Kidney (tissue), 22 donors: ENCODE data around the gene KIF19. TPM values are rescaled to one million over a fixed set of nuclear protein-coding genes. Genes with fewer than 3 reads are reported as not detected.
"Not testable (repeated sequence)": the region's sequence is repeated elsewhere in the genome, so short reads cannot be mapped to it uniquely, and the experiment has no call there.

Experiments used
- DNase-seq, 5 donors: peaks; one replicate each; pipeline ENCODE4 v3.0.0-alpha.2; 2013 to 2020
- FAIRE-seq: peaks from 2 replicates; lab custom pipeline; 2012; peaks lifted over from hg19 to GRCh38; lab: Jason Lieb, UNC
- H3K27ac ChIP-seq, 2 donors: one replicate each; pipeline ENCODE4 v1.7.0; 2013; ENCODE audit warnings: low read depth in 2 of 2, low read length in 2 of 2, inconsistent platforms in 1 of 2
- H3K27me3 ChIP-seq: one replicate; pipeline ENCODE4 v1.7.1; 2013; ENCODE audit warnings: low read length, inconsistent platforms; ENCODE audit not compliant: control insufficient read depth, insufficient read depth
- H3K36me3 ChIP-seq, 3 donors: one replicate each; pipeline versions ENCODE4 v1.7.0 to v1.7.1; 2013; ENCODE audit warnings: low read length in 3 of 3, control low read depth in 1 of 3, inconsistent platforms in 1 of 3; ENCODE audit not compliant: insufficient read depth in 3 of 3, control insufficient read depth in 2 of 3
- H3K4me1 ChIP-seq, 3 donors: one replicate each; pipeline versions ENCODE4 v1.7.0 to v1.7.1; 2013; ENCODE audit warnings: low read length in 3 of 3, inconsistent platforms in 1 of 3, low read depth in 1 of 3; ENCODE audit not compliant: control insufficient read depth in 2 of 3, insufficient read depth in 2 of 3
- H3K4me3 ChIP-seq, 3 donors: one replicate each; pipeline versions ENCODE4 v1.7.0 to v1.8.1; 2013; ENCODE audit warnings: low read length in 3 of 3, control low read depth in 1 of 3, inconsistent platforms in 1 of 3
- H3K9ac ChIP-seq, 3 donors: one replicate each; pipeline versions ENCODE4 v1.7.0 to v1.7.1; 2013; ENCODE audit warnings: low read length in 3 of 3, control low read depth in 1 of 3, inconsistent platforms in 1 of 3
- H3K9me3 ChIP-seq, 3 donors: one replicate each; pipeline versions ENCODE4 v1.7.0 to v1.7.1; 2013; ENCODE audit warnings: low read length in 3 of 3, control low read depth in 1 of 3, inconsistent platforms in 1 of 3; ENCODE audit not compliant: control insufficient read depth in 2 of 3, insufficient read depth in 1 of 3
- intact Hi-C: fragments of 100-400 bp; cut with DNase I; formaldehyde crosslinking; loops from one replicate; pipeline ENCODE4 v1.11.1; 2022
- long read RNA-seq, 10 donors: library from polyadenylated mRNA in 1 of 10; unstranded in 1 of 10; transcript quantifications; one replicate each; pipeline ENCODE4 v2.0.0 and lab custom pipeline, GENCODE V29; 2021 to 2026
- polyA plus RNA-seq: library from polyadenylated mRNA; stranded (reverse); fragments of 350-450 nt; fragmentation: Illumina TruSeq; extraction: RNeasy Lipid Tissue Mini Kit (QIAGEN cat#74804); gene quantifications from one replicate; pipeline ENCODE4 v1.2.3, GENCODE V29; 2014; ENCODE audit warnings: low read depth, low replicate concordance; ENCODE audit not compliant: insufficient read depth
- total RNA-seq: library from RNA; stranded (reverse); fragmentation: NEBNext Ultra II Directional; extraction: Animal tissue kit (Norgen Biotek cat#: 25700); gene quantifications from one replicate; pipeline ENCODE4 v1.2.1, GENCODE V29; 2021
- TF ChIP-seq, protein P1 (sequence below): IDR thresholded peaks from 3 replicates; pipeline ENCODE4 v1.5.1; 2012; ENCODE audit warnings: mild to moderate bottlenecking, moderate library complexity, borderline replicate concordance; ENCODE audit not compliant: insufficient read depth; ENCODE audit errors: extremely low read depth
- donor health status: control.
- donor health status: control.
- donor health status: control.
- donor health status: control.
- donor health status: control.
- donor health status: DM: yes; HTN: yes; CAD: no.
- donor health status: Normal renal cell carcinoma (clear cell type).

Gene KIF19, protein sequence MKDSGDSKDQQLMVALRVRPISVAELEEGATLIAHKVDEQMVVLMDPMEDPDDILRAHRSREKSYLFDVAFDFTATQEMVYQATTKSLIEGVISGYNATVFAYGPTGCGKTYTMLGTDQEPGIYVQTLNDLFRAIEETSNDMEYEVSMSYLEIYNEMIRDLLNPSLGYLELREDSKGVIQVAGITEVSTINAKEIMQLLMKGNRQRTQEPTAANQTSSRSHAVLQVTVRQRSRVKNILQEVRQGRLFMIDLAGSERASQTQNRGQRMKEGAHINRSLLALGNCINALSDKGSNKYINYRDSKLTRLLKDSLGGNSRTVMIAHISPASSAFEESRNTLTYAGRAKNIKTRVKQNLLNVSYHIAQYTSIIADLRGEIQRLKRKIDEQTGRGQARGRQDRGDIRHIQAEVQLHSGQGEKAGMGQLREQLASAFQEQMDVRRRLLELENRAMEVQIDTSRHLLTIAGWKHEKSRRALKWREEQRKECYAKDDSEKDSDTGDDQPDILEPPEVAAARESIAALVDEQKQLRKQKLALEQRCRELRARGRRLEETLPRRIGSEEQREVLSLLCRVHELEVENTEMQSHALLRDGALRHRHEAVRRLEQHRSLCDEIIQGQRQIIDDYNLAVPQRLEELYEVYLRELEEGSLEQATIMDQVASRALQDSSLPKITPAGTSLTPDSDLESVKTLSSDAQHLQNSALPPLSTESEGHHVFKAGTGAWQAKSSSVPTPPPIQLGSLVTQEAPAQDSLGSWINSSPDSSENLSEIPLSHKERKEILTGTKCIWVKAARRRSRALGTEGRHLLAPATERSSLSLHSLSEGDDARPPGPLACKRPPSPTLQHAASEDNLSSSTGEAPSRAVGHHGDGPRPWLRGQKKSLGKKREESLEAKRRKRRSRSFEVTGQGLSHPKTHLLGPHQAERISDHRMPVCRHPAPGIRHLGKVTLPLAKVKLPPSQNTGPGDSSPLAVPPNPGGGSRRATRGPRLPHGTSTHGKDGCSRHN
- 0.85 TPM for total RNA-seq
- polyA plus RNA-seq = not detected
- long read RNA-seq, donor 1 = 0 reads
- long read RNA-seq, donor 2 = 0 reads
- long read RNA-seq, donor 3 = 0 reads
- long read RNA-seq, donor 4 = 0 reads
- long read RNA-seq, donor 5 = 0 reads
- long read RNA-seq, donor 6 = 0 reads
- long read RNA-seq, donor 7, partial matches to known transcripts = 0 of 2 reads
- long read RNA-seq, donor 7, other reads (novel, unspliced or antisense) = 1 of 2 reads
- long read RNA-seq, donor 8 = 0 reads
- long read RNA-seq, donor 9 = 0 reads
- long read RNA-seq, donor 10 = 0 reads

DNA sequence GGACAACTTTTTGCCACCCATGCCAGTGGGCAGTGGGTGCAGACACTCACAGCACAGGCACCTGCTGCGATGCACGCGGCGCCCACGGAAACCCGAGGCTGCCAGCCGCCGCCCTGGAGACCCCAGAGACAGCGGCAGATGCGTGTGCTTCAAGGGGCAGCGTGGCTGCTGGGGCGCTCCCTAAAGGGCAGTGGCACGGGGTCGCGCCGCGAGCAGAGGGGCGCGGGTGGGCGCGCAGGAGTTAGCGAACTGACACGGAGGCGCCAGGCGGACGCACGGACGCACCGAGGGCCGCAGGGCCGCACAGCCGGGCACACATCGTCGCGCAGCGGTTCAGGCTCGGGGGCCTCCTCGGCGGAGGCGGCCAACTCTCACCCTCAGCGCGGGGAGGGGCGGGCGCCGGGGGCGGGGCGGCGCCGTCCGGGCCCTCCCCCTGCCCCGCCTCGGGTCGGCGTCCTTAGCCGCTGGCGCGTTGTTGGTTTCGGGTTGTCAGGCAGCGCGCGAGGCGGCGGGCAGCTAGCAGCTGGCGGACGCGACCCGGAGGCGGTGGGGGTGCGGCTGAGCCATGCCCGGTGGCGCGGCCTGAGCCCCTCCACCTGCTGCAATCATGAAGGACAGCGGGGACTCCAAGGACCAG, at the start of gene KIF19:
TSS of gene KIF19 (plus strand) at position 484 of the 637 bp plus-strand sequence. CDS start at position 608, 124 bp downstream.
- H3K27ac ChIP-seq = peak within 1 kb of the TSS in 1 of 2 donors; percentile 37
- H3K4me1 ChIP-seq = peaks cover 0 to 3% (median 0%) of the 10 kb centered on the region in 3 donors
- H3K9me3 ChIP-seq = no peaks in the 10 kb centered on the region
- DNase-seq (peak in 4 of 5 donors; percentile 65 to 80 (median 70)), FAIRE-seq (no peak)
- H3K36me3 ChIP-seq = no peaks in the 10 kb centered on the region
- intact Hi-C loops = no loop called here
- no peak within 1 kb of the TSS for H3K9ac ChIP-seq
- TF ChIP-seq, protein P1, sequence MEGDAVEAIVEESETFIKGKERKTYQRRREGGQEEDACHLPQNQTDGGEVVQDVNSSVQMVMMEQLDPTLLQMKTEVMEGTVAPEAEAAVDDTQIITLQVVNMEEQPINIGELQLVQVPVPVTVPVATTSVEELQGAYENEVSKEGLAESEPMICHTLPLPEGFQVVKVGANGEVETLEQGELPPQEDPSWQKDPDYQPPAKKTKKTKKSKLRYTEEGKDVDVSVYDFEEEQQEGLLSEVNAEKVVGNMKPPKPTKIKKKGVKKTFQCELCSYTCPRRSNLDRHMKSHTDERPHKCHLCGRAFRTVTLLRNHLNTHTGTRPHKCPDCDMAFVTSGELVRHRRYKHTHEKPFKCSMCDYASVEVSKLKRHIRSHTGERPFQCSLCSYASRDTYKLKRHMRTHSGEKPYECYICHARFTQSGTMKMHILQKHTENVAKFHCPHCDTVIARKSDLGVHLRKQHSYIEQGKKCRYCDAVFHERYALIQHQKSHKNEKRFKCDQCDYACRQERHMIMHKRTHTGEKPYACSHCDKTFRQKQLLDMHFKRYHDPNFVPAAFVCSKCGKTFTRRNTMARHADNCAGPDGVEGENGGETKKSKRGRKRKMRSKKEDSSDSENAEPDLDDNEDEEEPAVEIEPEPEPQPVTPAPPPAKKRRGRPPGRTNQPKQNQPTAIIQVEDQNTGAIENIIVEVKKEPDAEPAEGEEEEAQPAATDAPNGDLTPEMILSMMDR = no peak
- H3K4me3 ChIP-seq = peak within 1 kb of the TSS in 1 of 3 donors; percentile 37
- no peaks in the 10 kb centered on the region for H3K27me3 ChIP-seq

DNA sequence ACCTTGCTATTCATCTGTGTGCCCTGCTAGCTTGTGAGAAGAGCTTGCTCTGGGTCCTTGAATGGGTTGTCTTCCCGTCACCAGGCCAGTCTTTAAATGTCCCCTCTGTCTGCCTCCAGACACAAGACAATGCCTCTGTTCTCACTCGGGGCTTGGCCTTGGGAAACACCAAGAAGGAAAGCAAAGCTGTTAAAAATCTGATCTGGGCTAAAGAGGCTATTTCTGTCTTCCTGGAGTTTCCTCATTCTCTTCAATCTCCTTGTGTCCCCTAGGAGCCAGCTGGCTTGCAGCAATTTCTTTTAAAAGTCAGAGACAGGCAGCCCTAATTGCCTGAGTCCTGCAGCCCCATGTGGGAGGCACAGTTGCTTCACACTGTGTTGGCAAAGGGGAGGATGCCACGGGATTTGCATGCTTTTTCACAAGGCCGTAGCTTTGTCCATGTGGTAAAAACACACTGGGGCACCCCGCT, 49.5 kb upstream of the KIF19 start:
- FAIRE-seq (no peak), DNase-seq (peak in 1 of 5 donors; percentile 67)
- no peak overlapping the region for H3K27ac ChIP-seq
- H3K27me3 ChIP-seq = no peaks in the 10 kb centered on the region
- H3K36me3 ChIP-seq = no peaks in the 10 kb centered on the region
- TF ChIP-seq, protein P1 = no peak
- intact Hi-C loops = no loop called here
- peaks cover 0 to 4% (median 3%) of the 10 kb centered on the region in 3 donors for H3K4me1 ChIP-seq
- H3K9ac ChIP-seq = no peak overlapping the region
- no peak overlapping the region for H3K4me3 ChIP-seq
- no peaks in the 10 kb centered on the region for H3K9me3 ChIP-seq

DNA sequence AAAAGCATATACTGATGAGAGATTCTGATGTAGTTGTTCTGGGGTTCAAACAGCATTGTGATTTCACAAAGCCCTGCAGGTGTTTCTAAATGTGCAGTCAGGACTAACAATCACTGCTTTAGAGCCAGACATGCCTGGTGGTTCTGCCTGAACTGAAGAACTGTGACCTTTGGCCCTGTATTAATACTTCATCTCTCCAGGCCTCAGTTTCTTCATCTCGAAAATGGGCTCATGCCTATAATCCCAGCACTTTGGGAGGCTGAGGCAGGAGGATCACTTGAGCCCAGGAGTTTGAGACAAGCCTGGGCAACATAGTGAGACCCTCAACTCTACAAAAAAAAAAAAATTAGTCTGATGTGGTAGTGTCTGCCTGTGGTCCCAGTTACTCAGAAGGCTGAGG, 48.1 kb upstream of the KIF19 start:
- Histone ChIP-seq H3K9me3 (no peaks in the 10 kb centered on the region), H3K27ac (no peak overlapping the region), H3K27me3 (no peaks in the 10 kb centered on the region), H3K36me3 (no peaks in the 10 kb centered on the region), H3K9ac (no peak overlapping the region), H3K4me1 (peaks cover 0 to 4% (median 3%) of the 10 kb centered on the region in 3 donors), H3K4me3 (no peak overlapping the region)
- DNase-seq = no peak
- intact Hi-C loops = no loop called here
- TF ChIP-seq, protein P1 = no peak
- FAIRE-seq = no peak

DNA sequence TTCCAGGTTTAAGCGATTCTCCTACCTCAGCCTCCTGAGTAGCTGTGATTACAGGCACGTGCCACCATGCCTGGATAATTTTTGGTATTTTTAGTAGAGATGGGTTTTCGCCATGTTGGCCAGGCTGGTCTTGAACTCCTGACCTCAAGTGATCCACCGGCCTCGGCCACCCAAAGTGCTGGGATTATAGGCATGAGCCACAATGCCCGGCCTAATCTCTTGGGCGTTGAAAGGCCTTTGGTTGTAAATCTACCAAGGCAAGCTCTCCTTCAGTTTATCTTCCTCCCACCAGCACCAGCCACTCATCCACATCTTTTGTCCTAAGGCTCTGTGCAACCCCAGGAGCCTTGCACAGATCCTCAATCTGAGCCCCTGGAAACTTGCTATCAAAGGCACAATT, 46.4 kb upstream of the KIF19 start:
- H3K27ac ChIP-seq, H3K36me3 ChIP-seq, DNase-seq, H3K27me3 ChIP-seq, H3K9me3 ChIP-seq, intact Hi-C loops, H3K4me3 ChIP-seq, H3K4me1 ChIP-seq, FAIRE-seq, H3K9ac ChIP-seq: not testable (repeated sequence)
